GM19467 (cell line): ENCODE measurements around the gene TAAR1.
"Not testable (repeated sequence)": the region's sequence is repeated elsewhere in the genome, so short reads cannot be mapped to it uniquely, and the experiment has no call there.

Experiments used
- ATAC-seq: cut with Tn5 transposase; IDR thresholded peaks from one replicate; pipeline ENCODE4 v1.9.1; 2021; ENCODE audit warnings: mild to moderate bottlenecking, moderate library complexity; ENCODE audit not compliant: unreplicated experiment

The TAAR1 gene, protein sequence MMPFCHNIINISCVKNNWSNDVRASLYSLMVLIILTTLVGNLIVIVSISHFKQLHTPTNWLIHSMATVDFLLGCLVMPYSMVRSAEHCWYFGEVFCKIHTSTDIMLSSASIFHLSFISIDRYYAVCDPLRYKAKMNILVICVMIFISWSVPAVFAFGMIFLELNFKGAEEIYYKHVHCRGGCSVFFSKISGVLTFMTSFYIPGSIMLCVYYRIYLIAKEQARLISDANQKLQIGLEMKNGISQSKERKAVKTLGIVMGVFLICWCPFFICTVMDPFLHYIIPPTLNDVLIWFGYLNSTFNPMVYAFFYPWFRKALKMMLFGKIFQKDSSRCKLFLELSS

DNA sequence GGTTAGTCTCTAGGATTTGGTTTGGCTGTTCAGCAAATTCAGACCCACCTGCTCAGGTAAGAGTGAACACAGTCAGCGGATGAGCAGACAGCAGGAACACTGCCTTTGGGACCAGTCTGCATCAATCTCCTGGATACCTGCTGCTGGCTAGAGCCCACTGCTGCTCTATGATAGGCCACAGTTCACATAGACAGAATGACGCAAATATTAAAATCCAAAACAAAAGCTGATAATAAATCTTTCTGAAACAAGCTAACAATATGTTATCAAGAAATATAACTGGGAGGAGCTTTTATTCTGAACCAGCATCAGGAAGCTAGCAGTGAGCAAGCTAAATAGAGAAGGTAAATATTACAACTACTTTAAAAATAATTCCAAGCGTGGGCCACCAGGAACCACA lies at the start of gene TAAR1:
Gene TAAR1 (minus strand): TSS at position 101 of the 400 bp plus-strand sequence. CDS start 13,179 bp downstream, outside the sequence.
- no peak for ATAC-seq

DNA sequence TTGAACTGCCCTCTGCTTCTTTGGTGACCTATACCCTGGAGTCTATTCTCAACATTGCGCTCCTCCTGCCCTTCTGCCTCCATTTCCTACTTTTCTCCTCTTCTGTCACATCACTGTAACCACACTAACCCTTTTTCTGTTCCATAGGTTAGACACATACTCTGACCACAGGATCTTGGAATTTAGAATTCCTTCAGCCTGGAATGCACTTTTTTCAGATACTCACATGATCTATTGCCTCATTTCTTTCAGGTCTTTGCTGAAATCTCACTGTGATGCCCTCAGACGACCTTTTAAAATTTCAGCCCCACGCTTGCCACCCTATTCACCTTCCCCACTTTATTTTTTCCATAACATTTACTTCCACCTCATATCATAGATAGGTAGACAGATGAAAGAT lies 49.8 kb upstream of the TAAR1 start:
- ATAC-seq: no peak

DNA sequence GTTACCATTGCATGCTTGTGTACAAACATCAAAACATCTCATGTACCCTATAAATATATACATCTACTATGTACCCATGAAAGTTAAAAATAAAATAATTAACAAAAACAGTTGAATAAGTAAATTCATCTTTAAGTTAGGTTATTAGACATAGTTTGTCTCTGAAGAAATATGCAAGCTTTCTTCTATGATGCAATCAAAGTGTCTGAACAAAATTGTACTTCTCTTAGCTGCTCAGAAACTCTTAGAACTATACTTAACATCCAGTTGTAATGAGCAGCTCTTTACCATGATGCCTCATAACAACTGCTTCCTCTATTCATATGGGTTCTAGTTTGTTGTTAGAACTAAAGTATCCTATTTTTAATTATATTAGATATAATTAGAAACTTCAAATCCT lies 49.0 kb upstream of the TAAR1 start:
- ATAC-seq: no peak

DNA sequence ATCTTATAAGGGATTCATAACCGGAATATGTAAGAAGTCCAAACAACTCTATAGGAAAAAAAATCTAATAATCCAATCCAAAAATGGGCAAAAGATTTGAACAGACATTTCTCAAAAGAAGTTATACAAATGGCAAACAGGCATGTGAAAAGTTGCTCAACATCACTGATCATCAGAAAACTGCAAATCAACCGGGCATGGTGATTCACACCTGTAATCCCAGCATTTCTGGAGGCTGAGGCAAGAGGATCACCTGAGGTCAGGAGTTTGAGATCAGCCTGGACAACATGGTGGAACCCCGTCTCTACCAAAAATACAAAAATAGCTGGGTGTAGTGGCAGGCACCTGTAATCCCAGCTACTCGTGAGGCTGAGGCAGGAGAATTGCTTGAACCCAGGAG lies 47.8 kb upstream of the TAAR1 start:
- ATAC-seq: not testable (repeated sequence)

DNA sequence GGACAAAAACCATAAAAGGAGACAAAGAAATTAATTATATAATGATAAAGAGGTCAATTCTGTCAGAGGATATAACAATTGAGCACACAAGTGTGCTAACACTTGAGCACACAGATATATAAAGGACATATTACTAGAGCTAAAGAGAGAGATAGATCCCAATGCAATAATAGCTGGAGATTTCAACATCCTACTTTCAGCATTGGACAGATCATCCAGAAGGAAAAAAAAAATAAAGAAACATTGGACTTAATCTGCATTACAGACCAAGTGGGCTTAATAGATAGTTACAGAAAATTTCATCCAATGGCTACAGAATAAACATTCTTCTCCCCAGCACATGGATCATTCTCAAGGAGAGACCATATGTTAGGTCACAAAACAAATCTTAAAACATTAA lies 45.0 kb upstream of the TAAR1 start:
- no peak for ATAC-seq

DNA sequence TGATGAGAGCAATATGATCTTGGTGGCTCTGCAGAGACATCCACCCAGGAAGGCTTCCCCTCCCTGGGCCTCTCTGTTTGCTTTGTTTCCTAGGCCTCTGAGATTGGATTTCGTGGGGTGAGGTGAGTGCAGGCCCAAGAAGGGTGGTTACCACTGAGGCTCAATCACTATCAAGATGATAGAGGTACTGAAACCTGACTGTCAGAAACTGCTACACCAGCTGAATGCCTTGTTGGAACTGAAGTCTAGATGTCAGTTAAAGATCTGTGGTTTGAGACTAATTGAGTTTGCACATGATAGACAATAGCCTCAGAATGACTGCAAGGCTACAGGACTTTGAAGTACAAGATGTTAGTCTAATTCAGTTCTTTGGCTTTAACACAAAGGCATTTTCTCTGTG lies 39.6 kb upstream of the TAAR1 start:
- no peak for ATAC-seq

GRCh38 chr6:132695773-132696172 lies 36.8 kb upstream of the TAAR1 start:
- ATAC-seq: no peak

- ATAC-seq: no peak
These were observed 34.5 kb upstream of the TAAR1 start for GRCh38 chr6:132693478-132693877.

GRCh38 chr6:132690678-132691077 lies 31.7 kb upstream of the TAAR1 start:
- no peak for ATAC-seq

- ATAC-seq: no peak
These were observed 28.3 kb upstream of the TAAR1 start for GRCh38 chr6:132687306-132687705.

DNA sequence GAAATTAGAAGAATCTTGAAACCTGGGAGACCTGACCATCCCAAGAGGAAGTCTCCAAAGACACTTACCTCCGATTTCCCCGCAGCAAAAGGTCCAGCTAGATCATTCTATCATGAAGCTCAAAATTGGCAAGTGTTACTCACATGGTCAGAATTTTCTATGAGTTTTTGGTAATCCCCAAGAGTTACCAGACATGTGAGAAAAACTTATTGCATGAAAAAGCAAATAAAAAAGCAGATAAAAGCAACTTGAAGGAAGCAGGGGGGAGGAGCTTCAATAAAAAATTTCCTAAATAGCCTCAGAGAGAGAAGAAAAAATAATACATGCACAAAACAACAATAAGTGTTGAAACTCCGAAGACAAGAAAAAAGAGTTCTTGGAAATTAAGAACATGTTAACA lies 27.5 kb upstream of the TAAR1 start:
- ATAC-seq: no peak

- ATAC-seq: no peak
These were observed 26.0 kb upstream of the TAAR1 start for GRCh38 chr6:132685009-132685408.

DNA sequence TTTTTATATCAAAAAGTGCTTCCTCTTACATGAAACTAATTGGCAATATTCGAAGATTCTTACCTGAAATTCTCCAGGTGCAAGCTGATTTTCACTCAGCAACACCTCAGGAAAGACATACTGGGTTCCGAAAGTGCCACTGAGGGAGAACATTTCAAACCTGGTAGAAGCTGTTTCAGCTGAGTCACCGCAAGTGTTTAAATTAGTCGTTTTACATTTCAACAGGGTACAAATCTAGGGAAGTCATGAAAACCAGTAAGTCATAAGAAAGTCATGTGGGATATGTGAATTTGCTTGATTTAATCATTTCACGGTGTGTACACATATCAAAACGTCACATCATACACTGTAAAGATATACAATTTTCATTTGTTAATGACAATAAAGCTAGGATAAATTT lies 25.3 kb upstream of the TAAR1 start:
- no peak for ATAC-seq

DNA sequence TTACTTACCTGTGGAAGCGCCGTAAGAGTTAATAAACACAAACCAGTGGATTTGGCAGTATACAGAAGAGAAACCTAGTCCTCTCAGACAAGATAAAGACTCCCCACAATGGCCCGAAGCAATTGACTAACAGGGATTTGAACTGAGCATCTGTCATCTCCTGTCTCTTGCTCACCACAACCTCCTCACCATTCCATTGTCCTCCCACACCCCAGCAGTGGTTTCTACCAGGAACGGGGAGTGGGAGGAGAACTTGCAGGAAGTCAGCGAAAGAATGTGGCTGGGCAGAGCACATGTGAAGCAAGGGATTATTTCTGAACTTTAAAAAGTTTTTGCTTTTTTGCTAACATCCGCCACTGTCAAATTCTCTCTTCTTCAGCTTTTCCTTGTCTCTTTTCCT lies 24.6 kb upstream of the TAAR1 start:
- ATAC-seq: no peak

GRCh38 chr6:132679094-132679493 lies 20.1 kb upstream of the TAAR1 start:
- not testable (repeated sequence) for ATAC-seq

GRCh38 chr6:132675749-132676148 lies 16.8 kb upstream of the TAAR1 start:
- no peak for ATAC-seq

GRCh38 chr6:132675002-132675401 lies 16.0 kb upstream of the TAAR1 start:
- ATAC-seq: no peak

DNA sequence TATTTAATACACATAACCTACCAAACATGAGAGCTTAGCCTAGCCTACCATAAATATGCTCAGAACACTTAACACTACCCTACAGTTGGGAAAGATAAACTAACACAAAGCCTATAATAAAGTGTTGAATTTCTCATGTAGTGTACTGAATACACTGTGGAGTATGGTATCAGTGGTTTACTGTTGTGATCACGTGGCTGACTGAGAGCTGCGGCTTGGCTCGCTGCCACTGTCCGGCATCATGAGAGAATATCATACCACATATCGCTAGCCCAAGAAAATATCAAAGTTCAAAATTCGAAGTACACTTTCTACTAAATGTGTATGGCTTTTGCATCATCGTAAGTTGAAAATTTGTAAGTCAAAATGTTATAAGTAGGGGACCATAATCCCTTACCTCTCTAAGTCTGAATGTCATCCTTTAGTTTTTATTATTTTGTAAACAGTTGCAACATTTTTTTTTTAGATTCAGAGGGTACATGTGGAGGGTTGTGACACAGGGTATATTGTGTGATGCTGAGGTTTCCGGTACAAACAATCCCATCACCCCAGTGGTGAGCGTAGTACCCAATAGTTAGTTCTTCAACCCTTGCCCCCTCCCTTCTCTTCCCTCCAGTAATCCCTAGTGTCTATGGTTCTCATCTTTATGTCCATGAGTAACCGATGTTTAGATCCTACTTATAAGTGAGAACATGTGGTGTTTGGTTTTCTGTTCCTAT lies 14.6 kb upstream of the TAAR1 start:
- ATAC-seq: no peak

GRCh38 chr6:132671295-132671694 lies 12.3 kb upstream of the TAAR1 start:
- ATAC-seq: no peak

DNA sequence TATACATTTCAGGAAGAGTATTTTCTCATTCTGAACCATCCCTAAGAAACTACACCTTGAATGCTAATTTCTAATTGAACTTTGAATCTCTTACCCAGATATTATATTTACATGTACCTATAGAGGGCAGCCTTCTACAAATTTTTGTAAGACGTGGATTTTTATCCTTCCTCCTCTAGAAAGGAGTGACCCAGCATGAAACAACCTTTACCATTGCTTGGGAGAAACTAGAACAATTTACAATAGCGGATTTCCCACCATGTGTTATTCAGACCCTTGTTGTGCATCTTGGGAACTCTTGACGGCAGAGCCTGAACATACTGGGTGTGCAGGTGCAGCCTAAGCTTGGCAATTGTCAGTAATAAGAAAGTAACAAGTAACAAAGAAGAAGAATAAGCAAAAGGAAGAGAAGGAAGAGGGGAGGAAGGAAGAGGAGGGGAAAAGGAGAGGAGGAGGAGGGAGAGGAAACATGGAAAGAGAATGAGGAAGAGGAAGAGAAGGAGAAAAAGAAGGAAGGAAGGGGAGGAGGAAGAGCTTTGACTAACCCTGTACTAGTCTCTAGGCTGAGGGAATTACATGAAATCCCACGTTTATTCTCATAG lies 10.8 kb upstream of the TAAR1 start:
- ATAC-seq: peak; percentile 79

DNA sequence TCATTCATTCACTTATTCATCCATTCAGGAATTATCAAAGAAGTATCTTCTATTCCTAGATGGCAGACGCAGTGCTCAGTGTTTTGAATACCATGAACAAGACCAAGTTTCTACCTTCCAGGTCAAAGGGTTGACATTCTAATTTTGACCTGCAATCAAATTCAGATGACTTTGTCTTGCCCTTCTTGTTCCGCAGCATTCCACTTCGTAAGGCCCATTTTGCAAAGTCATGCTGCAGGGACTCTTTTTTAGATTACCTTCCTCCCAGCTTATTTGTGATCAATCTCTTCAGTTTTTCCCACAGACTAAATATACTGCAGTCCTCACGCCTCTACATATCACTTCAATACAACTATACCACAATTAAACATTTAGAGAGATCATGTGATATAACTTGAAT lies 7.1 kb upstream of the TAAR1 start:
- no peak for ATAC-seq
